H7 (cell line): Measurements from ENCODE around the gene SLC15A5. TPM values are rescaled to one million over a fixed set of nuclear protein-coding genes. Genes with fewer than 3 reads are reported as not detected.

Source experiments
- total RNA-seq: library from RNA; depleted of rRNA; stranded (reverse); fragments of >200 nt; shearing (Covaris generic); gene quantifications from 2 replicates; pipeline ENCODE4 v1.2.3, GENCODE V29; 2014; rRNA removed

Gene SLC15A5
- total RNA-seq, 1 experiment from 2014 or later = not detected

Other genes with a start within 250 kb of the SLC15A5 start
- gene MGST1, start 70.0 kb upstream of the SLC15A5 start, total RNA-seq = 108 and 120 TPM in 2 replicates